ENCODE measurements around the gene KIRREL2. TPM values are rescaled to one million over a fixed set of nuclear protein-coding genes. Genes with fewer than 3 reads are reported as not detected.
"Not testable (repeated sequence)": the region's sequence is repeated elsewhere in the genome, so short reads cannot be mapped to it uniquely, and the experiment has no call there.

Gene KIRREL2
- total RNA-seq, 5 donors from 2014 or later (not counting 1 experiment from before 2014, with no cell fraction given) = 0.16 to 0.28 (median 0.25) TPM

DNA sequence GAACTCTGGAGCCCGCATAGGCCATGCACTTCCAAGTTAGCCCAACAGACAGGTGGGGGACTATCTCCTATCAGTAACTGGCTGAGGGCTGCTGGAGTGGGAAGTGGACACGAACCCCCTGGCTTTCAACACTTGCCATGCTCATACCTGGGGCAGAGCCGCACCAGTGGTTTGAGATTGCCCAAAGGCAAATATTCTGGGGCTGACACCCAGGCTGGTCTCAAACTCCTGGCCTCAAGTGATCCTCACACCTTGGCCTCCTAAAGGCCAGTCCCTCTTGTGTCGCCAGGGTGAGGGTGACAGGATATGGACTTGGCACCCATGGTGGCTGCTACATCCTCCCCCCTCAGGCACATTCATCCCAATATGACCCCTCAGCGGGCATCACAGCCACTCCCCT lies 30.5 kb downstream of the KIRREL2 start:
- POLR2A ChIA-PET = no interaction called here
- Mint-ChIP-seq H3K27me3 (no peaks in the 10 kb centered on the region), H3K27ac (no peak overlapping the region), H3K4me1 (peaks cover 5 to 11% (median 10%) of the 10 kb centered on the region in 3 donors), H3K9me3 (no peaks in the 10 kb centered on the region), H3K4me3 (no peak overlapping the region), H3K36me3 (peaks cover 38% of the 10 kb centered on the region)
- Histone ChIP-seq H3K27me3 (replicated peaks in 1 of 2; ENCODE audit: control insufficient read depth in 2 of 2, extremely low read depth in 1 of 2, insufficient read depth in 2 of 2, low read length in 1 of 2) (no peaks in the 10 kb centered on the region), H3K36me3 (ENCODE audit: control insufficient read depth in 2 of 2, extremely low read depth in 1 of 2, insufficient read depth in 1 of 2, low read length in 1 of 2) (peaks cover 33 to 37% of the 10 kb centered on the region in 2 donors), H3K9me3 (no peaks in the 10 kb centered on the region), H3K4me1 (ENCODE audit: control insufficient read depth in 1 of 2, extremely low read depth in 1 of 2, insufficient read depth in 2 of 2, low read length in 2 of 2) (peaks cover 0 to 1% of the 10 kb centered on the region in 2 experiments), H3K4me3 (ENCODE audit: control insufficient read depth in 1 of 2, extremely low read depth in 1 of 2, low read length in 1 of 2) (no peak overlapping the region), H3K27ac (ENCODE audit: low read length) (no peak overlapping the region)
- 100% methylated on average over 1 of the region's 5 CpGs for WGBS (ENCODE audit: insufficient coverage)
- ATAC-seq (replicated peaks in 1 of 4) (no peak), DNase-seq (no peak)
- CTCF ChIA-PET = interaction anchor here (0.7 kb wide), 2 partner anchors 9 to 10 kb away, joined by 4 to 6 read pairs; no protein-coding TSS in a partner anchor

DNA sequence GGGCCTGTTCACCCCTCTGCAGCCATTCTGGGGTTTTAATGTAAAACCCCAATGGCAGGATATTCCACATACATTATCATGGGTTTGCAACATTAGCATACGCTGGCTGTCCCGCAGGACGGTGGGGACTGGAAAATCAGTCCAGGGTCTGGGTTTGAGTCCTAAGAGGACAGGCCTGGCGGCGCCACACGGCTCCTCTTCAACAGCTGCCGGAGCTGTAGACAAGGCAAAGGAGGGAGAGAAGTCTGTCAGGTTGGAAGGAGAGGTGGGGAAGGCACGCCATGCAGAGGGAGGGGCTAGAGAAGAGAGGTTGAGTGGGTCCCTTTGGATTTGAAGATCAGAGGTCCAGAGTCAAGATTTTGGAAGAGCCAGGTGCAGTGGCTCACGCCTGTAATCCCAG lies 31.7 kb downstream of the KIRREL2 start:
- Histone ChIP-seq H3K4me1 (ENCODE audit: control insufficient read depth in 1 of 2, extremely low read depth in 1 of 2, insufficient read depth in 2 of 2, low read length in 2 of 2) (no peaks in the 10 kb centered on the region), H3K27ac (ENCODE audit: low read length) (no peak overlapping the region), H3K4me3 (ENCODE audit: control insufficient read depth in 1 of 2, extremely low read depth in 1 of 2, low read length in 1 of 2) (no peak overlapping the region), H3K9me3 (no peaks in the 10 kb centered on the region), H3K36me3 (ENCODE audit: control insufficient read depth in 2 of 2, extremely low read depth in 1 of 2, insufficient read depth in 1 of 2, low read length in 1 of 2) (peaks cover 33 to 48% of the 10 kb centered on the region in 2 donors), H3K27me3 (replicated peaks in 1 of 2; ENCODE audit: control insufficient read depth in 2 of 2, extremely low read depth in 1 of 2, insufficient read depth in 2 of 2, low read length in 1 of 2) (no peaks in the 10 kb centered on the region)
- ChIA-PET CTCF (no interaction called here), POLR2A (no interaction called here)
- peaks cover 49% of the 10 kb centered on the region for H3K36me3 Mint-ChIP-seq
- no peak overlapping the region for H3K4me3 Mint-ChIP-seq
- H3K4me1 Mint-ChIP-seq = peaks cover 5 to 14% (median 12%) of the 10 kb centered on the region in 3 donors
- no peaks in the 10 kb centered on the region for H3K27me3 Mint-ChIP-seq
- 99% methylated on average over 9 of the region's 9 CpGs for WGBS (ENCODE audit: insufficient coverage)
- H3K27ac Mint-ChIP-seq = peak overlapping the region in 1 of 2 donors; percentile 31
- DNase-seq (no peak), ATAC-seq (replicated peaks in 1 of 4) (no peak)
- H3K9me3 Mint-ChIP-seq = no peaks in the 10 kb centered on the region

- Mint-ChIP-seq H3K27ac (peak overlapping the region; percentile 5 to 48), H3K4me1 (peaks cover 5 to 14% (median 12%) of the 10 kb centered on the region in 3 donors), H3K9me3 (no peaks in the 10 kb centered on the region), H3K4me3 (no peak overlapping the region), H3K27me3 (no peaks in the 10 kb centered on the region), H3K36me3 (peaks cover 49% of the 10 kb centered on the region)
- H3K27me3 ChIP-seq (replicated peaks in 1 of 2; ENCODE audit: control insufficient read depth in 2 of 2, extremely low read depth in 1 of 2, insufficient read depth in 2 of 2, low read length in 1 of 2) = no peaks in the 10 kb centered on the region
- ChIA-PET CTCF (no interaction called here), POLR2A (interaction anchor here in 1 of 2 donors (0.7 kb wide), 1 partner anchor 241 kb away, joined by 3 read pairs; the partner anchor contains the start of gene COX6B1)
- H3K4me1 ChIP-seq (ENCODE audit: control insufficient read depth in 1 of 2, extremely low read depth in 1 of 2, insufficient read depth in 2 of 2, low read length in 2 of 2) = no peaks in the 10 kb centered on the region
- no peaks in the 10 kb centered on the region for H3K9me3 ChIP-seq
- ATAC-seq (replicated peaks in 1 of 4) = peak in 1 of 4 experiments; percentile 35
- H3K36me3 ChIP-seq (ENCODE audit: control insufficient read depth in 2 of 2, extremely low read depth in 1 of 2, insufficient read depth in 1 of 2, low read length in 1 of 2) = peaks cover 33 to 53% of the 10 kb centered on the region in 2 donors
- 96% methylated on average over 17 of the region's 18 CpGs for WGBS (ENCODE audit: insufficient coverage)
- no peak overlapping the region for H3K27ac ChIP-seq (ENCODE audit: low read length)
- no peak for DNase-seq
- H3K4me3 ChIP-seq (ENCODE audit: control insufficient read depth in 1 of 2, extremely low read depth in 1 of 2, low read length in 1 of 2) = no peak overlapping the region
These were observed 32.8 kb downstream of the KIRREL2 start for GRCh38 chr19:35889370-35890112.

GRCh38 chr19:35890113-35890650 lies 33.5 kb downstream of the KIRREL2 start:
- H3K27me3 ChIP-seq (replicated peaks in 1 of 2; ENCODE audit: control insufficient read depth in 2 of 2, extremely low read depth in 1 of 2, insufficient read depth in 2 of 2, low read length in 1 of 2) = no peaks in the 10 kb centered on the region
- Mint-ChIP-seq H3K4me1 (peaks cover 5 to 14% (median 14%) of the 10 kb centered on the region in 3 donors), H3K36me3 (peaks cover 49% of the 10 kb centered on the region), H3K27me3 (no peaks in the 10 kb centered on the region), H3K4me3 (no peak overlapping the region), H3K9me3 (no peaks in the 10 kb centered on the region), H3K27ac (no peak overlapping the region)
- ChIA-PET POLR2A (no interaction called here), CTCF (no interaction called here)
- ATAC-seq (replicated peaks in 1 of 4) = no peak
- no peak overlapping the region for H3K27ac ChIP-seq (ENCODE audit: low read length)
- no peaks in the 10 kb centered on the region for H3K4me1 ChIP-seq (ENCODE audit: control insufficient read depth in 1 of 2, extremely low read depth in 1 of 2, insufficient read depth in 2 of 2, low read length in 2 of 2)
- no peak overlapping the region for H3K4me3 ChIP-seq (ENCODE audit: control insufficient read depth in 1 of 2, extremely low read depth in 1 of 2, low read length in 1 of 2)
- no peak for DNase-seq
- no peaks in the 10 kb centered on the region for H3K9me3 ChIP-seq
- H3K36me3 ChIP-seq (ENCODE audit: control insufficient read depth in 2 of 2, extremely low read depth in 1 of 2, insufficient read depth in 1 of 2, low read length in 1 of 2) = peaks cover 33 to 58% of the 10 kb centered on the region in 2 donors
- 97% methylated on average over 5 of the region's 13 CpGs for WGBS (ENCODE audit: insufficient coverage)

- H3K27me3 ChIP-seq (replicated peaks in 1 of 2; ENCODE audit: control insufficient read depth in 2 of 2, extremely low read depth in 1 of 2, insufficient read depth in 2 of 2, low read length in 1 of 2); POLR2A ChIA-PET; H3K9me3 Mint-ChIP-seq; H3K27ac ChIP-seq (ENCODE audit: low read length); DNase-seq; H3K27me3 Mint-ChIP-seq; ATAC-seq (replicated peaks in 1 of 4); H3K4me3 ChIP-seq (ENCODE audit: control insufficient read depth in 1 of 2, extremely low read depth in 1 of 2, low read length in 1 of 2); H3K4me3 Mint-ChIP-seq; H3K27ac Mint-ChIP-seq; H3K9me3 ChIP-seq: not testable (repeated sequence)
- Mint-ChIP-seq H3K36me3 (peaks cover 48% of the 10 kb centered on the region), H3K4me1 (peaks cover 10 to 27% (median 24%) of the 10 kb centered on the region in 3 donors)
- 83% methylated on average over 1 of the region's 3 CpGs for WGBS (ENCODE audit: insufficient coverage)
- Histone ChIP-seq H3K36me3 (ENCODE audit: control insufficient read depth in 2 of 2, extremely low read depth in 1 of 2, insufficient read depth in 1 of 2, low read length in 1 of 2) (peaks cover 39 to 73% of the 10 kb centered on the region in 2 donors), H3K4me1 (ENCODE audit: control insufficient read depth in 1 of 2, extremely low read depth in 1 of 2, insufficient read depth in 2 of 2, low read length in 2 of 2) (peaks cover 2 to 14% of the 10 kb centered on the region in 2 experiments)
- CTCF ChIA-PET = interaction anchor here in 1 of 2 donors (0.6 kb wide), 1 partner anchor 24 kb away, joined by 3 read pairs; no protein-coding TSS in a partner anchor
These were observed 35.1 kb downstream of the KIRREL2 start for GRCh38 chr19:35891819-35892218.

DNA sequence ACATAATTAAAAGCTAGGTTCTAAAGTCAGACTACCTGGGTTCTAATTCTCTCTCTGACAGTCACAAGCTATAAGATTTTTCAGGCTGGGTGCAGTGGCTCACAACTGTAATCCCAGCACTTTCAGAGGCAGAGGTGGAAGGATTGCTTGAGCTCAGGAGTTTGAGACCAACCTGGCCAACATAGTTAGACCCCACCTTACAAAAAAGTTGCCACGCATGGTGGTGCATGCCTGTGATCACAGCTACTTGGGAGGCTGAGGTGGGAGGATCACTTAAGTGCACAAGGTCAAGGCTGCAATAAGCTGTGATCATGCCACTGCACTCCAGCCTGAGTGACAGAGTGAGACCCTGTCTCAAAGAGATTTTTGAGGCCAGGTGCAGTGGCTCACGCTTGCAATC lies 37.6 kb downstream of the KIRREL2 start:
- WGBS (ENCODE audit: insufficient coverage) = 100% methylated on average over 1 of the region's 2 CpGs

More for the DNA sequence above, 37.6 kb downstream of the KIRREL2 start:
- no peak overlapping the region for H3K27ac Mint-ChIP-seq
- H3K27me3 ChIP-seq (replicated peaks in 1 of 2; ENCODE audit: control insufficient read depth in 2 of 2, extremely low read depth in 1 of 2, insufficient read depth in 2 of 2, low read length in 1 of 2) = no peaks in the 10 kb centered on the region
- no peak overlapping the region for H3K27ac ChIP-seq (ENCODE audit: low read length)
- H3K36me3 ChIP-seq (ENCODE audit: control insufficient read depth in 2 of 2, extremely low read depth in 1 of 2, insufficient read depth in 1 of 2, low read length in 1 of 2) = peaks cover 20 to 69% of the 10 kb centered on the region in 2 donors
- H3K4me1 ChIP-seq (ENCODE audit: control insufficient read depth in 1 of 2, extremely low read depth in 1 of 2, insufficient read depth in 2 of 2, low read length in 2 of 2) = peaks cover 14 to 36% of the 10 kb centered on the region in 2 experiments
- H3K27me3 Mint-ChIP-seq = no peaks in the 10 kb centered on the region
- no peak overlapping the region for H3K4me3 ChIP-seq (ENCODE audit: control insufficient read depth in 1 of 2, extremely low read depth in 1 of 2, low read length in 1 of 2)
- peaks cover 36% of the 10 kb centered on the region for H3K36me3 Mint-ChIP-seq
- ChIA-PET CTCF (interaction anchor here in 1 of 2 donors (0.9 kb wide), 1 partner anchor 12 kb away, joined by 3 read pairs; no protein-coding TSS in a partner anchor), POLR2A (no interaction called here)
- H3K4me3 Mint-ChIP-seq = no peak overlapping the region
- H3K9me3 ChIP-seq = no peaks in the 10 kb centered on the region
- ATAC-seq (replicated peaks in 1 of 4) (no peak), DNase-seq (no peak)
- peaks cover 23 to 38% (median 34%) of the 10 kb centered on the region in 3 donors for H3K4me1 Mint-ChIP-seq
- H3K9me3 Mint-ChIP-seq = no peaks in the 10 kb centered on the region
